ENCODE measurements around the gene TRABD2B. TPM values are rescaled to one million over a fixed set of nuclear protein-coding genes. Genes with fewer than 3 reads are reported as not detected.

TRABD2B gene
- total RNA-seq, 1 experiment from 2014 or later: 0.05 TPM

GRCh38 chr1:47921935-47922415 is 75.2 kb downstream of the TRABD2B start:
- no peak for ATAC-seq
- no peak overlapping the region for H3K4me2 ChIP-seq (ENCODE audit: low read length)

More at GRCh38 chr1:47921935-47922415, 75.2 kb downstream of the TRABD2B start:
- Histone ChIP-seq H3K79me2 (ENCODE audit: insufficient read depth, low read length) (no peaks in the 10 kb centered on the region), H3K27ac (ENCODE audit: low read depth, low read length) (no peak overlapping the region), H3K9ac (ENCODE audit: low read length) (no peak overlapping the region), H3K9me2 (ENCODE audit: insufficient read depth) (no peaks in the 10 kb centered on the region), H3K27me3 (ENCODE audit: insufficient read depth, low read length) (peaks cover 23% of the 10 kb centered on the region), H3K4me1 (ENCODE audit: control insufficient read depth in 1 of 2, insufficient read depth in 2 of 2, low read length in 2 of 2) (no peaks in the 10 kb centered on the region), H4K20me1 (ENCODE audit: insufficient read depth) (no peaks in the 10 kb centered on the region), H2AFZ (ENCODE audit: low read depth, low read length, poor library complexity, severe bottlenecking) (no peak overlapping the region), H3K9me3 (ENCODE audit: control insufficient read depth in 1 of 2, insufficient read depth in 1 of 2, low read depth in 1 of 2, low read length in 2 of 2) (no peaks in the 10 kb centered on the region), H3K4me3 (replicated peaks in 1 of 2; ENCODE audit: low read depth in 1 of 2, low read length in 2 of 2) (no peak overlapping the region), H3K36me3 (ENCODE audit: control insufficient read depth in 1 of 2, insufficient read depth in 2 of 2, low read length in 2 of 2) (no peaks in the 10 kb centered on the region)
- intact Hi-C loops (cut with micrococcal nuclease): no loop called here
- no TSS peak for BruUV-seq (replicated peaks)
- ChIA-PET POLR2A (no interaction called here), CTCF (no interaction called here), RAD21 (ENCODE audit: low non-redundant PET in 1 of 2, low total read pairs in 2 of 2, uncharacterized antibody in 2 of 2, unreplicated experiment in 2 of 2) (no interaction called here)
- no peak for DNase-seq (ENCODE audit: low read depth, low spot score)
- no peak for TF ChIP-seq POLR2A (IDR thresholded peaks at IDR 0.05; ENCODE audit: borderline replicate concordance, extremely low read depth, insufficient read depth, insufficient read length)
- TF ChIP-seq CTCF (IDR thresholded peaks at IDR 0.05 in 2 of 3, conservative IDR thresholded peaks at IDR 0.05 in 1 of 3; ENCODE audit: borderline replicate concordance in 1 of 3, insufficient read depth in 1 of 3, low read depth in 2 of 3, low read length in 2 of 3): no peak
- no peak for TF ChIP-seq MAX (IDR thresholded peaks at IDR 0.05)
- TF ChIP-seq CBX3 (IDR thresholded peaks at IDR 0.05; ENCODE audit: low read depth): no peak
- no peak for TF ChIP-seq EGR1 (IDR thresholded peaks at IDR 0.05; ENCODE audit: low read depth)
- TF ChIP-seq YY1 (IDR thresholded peaks at IDR 0.05; ENCODE audit: extremely low read depth, insufficient replicate concordance, low read depth, low read length): no peak
- TF ChIP-seq FOSL1 (IDR thresholded peaks at IDR 0.05; ENCODE audit: low read depth): no peak
- no peak for TF ChIP-seq SRF (IDR thresholded peaks at IDR 0.05; ENCODE audit: low read depth)

All from HCT116 (cell line).